Superior temporal gyrus (tissue), 1 donor: ENCODE data around the gene ASB14.
"Not testable (repeated sequence)": the region's sequence is repeated elsewhere in the genome, so short reads cannot be mapped to it uniquely, and the experiment has no call there.

Experiments
- DNase-seq: peaks from one replicate; pipeline ENCODE4 v3.0.0-alpha.2; 2016; ENCODE audit errors: extremely low spot score

ASB14 gene

DNA sequence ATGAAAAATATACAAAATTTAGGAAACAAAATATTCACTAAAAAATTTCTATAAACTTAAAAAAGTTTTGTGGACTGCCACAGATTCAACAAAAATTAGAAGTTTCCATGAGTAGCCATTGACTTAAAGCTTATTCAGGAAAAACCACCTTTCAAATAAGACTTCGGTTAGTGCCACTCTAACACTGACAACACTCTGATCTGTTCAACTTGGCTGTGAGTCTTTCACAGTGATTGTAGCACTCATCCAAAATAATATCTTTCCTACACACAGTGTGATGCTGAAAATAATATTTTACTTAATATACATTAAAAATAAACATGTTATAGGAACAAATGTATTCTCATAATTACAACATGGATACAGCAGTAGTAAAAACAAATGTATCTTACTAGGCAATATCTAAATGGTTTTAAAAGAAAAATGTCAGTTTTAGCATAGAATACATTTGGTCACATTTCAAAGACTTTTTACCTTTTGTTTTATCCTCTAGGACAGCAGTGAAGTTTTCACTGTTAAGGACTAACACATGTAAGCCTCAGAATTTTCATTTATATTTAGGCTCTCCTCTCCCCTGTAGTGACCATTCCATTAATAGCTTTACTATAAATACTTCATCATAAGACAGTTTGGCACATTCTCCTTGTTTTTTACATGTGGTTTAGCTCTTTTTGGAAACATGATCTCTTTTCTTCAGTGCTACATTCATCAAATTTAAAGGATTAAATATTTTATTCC lies at the start of gene ASB14:
Gene ASB14 (minus strand): TSS at position 527 of the 738 bp plus-strand sequence. CDS start 652 bp downstream, outside the sequence.
- DNase-seq, result no peak

DNA sequence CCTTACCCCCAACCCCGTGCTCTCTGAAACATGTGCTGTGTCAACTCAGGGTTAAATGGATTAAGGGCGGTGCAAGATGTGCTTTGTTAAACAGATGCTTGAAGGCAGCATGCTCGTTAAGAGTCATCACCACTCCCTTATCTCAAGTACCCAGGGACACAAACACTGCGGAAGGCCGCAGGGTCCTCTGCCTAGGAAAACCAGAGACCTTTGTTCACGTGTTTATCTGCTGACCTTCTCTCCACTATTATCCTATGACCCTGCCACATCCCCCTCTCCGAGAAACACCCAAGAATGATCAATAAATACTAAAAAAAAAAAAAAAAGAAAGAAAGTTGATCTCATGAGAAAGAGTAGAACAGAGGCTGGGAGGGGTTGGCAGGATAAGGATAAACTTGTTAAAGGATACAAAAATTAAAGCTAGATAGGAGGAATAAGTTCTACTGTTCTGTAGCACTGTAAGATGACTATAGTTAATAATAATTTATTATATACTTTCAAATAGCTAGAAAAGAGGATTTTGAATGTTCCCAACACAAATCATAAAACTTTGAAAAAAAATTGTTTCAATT lies 46.7 kb upstream of the ASB14 start:
- not testable (repeated sequence) for DNase-seq

DNA sequence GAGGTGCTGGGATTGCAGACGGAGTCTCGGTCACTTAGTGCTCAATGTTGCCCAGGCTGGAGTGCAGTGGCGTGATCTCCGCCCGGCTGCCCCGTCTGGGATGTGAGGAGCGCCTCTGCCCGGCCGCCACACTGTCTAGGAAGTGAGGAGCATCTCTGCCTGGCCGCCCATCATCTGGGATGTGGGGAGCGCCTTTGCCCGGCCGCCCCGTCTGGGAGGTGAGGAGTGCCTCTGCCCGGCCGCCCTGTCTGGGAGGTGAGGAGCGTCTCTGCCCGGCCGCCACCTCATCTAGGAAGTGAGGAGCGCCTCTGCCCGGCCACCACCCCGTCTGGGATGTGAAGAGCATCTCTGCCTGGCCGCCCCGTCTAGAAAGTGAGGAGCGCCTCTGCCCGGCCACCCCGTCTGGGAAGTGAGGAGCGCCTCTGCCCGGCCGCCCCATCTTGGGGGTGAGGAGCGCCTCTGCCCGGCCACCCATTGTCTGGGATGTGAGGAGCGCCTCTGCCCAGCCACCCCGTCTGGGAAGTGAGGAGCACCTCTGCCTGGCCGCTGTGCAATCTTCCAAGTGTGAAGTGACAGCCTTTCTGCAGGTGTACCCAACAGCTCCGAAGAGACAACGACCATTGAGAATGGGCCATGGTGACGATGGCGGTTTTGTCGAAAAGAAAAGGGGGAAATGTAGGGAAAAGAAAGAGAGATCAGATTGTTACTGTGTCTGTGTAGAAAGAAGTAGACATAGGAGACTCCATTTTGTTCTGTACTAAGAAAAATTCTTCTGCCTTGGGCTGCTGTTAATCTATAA lies 46.0 kb upstream of the ASB14 start:
- not testable (repeated sequence) for DNase-seq

DNA sequence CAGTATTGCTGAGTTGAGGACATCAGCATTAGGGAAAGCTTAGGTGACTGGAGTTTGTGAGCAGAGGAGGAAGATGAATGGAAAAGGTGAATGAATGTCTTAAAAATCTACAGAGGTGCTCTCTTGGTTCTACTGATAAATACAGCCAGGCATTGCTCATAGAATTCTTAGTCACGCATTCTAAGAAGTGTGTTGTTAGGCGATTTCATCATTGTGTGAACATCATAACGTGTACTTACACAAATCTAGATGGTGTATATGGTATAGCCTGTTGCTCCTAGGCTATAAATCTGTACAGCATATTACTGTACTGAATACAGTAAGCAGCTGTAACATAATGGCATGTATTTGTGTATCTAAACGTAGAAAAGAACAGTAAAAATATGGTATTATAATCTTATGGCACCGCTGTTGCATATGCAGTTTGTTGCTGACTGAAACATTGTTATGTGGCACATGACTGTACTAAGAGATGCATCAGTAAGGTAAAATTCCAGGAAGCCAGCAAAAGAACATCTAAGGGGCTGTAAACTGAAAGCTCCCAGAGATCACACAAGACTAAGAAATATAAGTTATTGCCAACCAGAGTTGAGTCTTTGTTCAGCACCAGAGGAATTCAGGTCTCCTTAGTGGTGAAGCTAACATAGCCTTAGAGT lies 42.9 kb upstream of the ASB14 start:
- DNase-seq, result no peak

DNA sequence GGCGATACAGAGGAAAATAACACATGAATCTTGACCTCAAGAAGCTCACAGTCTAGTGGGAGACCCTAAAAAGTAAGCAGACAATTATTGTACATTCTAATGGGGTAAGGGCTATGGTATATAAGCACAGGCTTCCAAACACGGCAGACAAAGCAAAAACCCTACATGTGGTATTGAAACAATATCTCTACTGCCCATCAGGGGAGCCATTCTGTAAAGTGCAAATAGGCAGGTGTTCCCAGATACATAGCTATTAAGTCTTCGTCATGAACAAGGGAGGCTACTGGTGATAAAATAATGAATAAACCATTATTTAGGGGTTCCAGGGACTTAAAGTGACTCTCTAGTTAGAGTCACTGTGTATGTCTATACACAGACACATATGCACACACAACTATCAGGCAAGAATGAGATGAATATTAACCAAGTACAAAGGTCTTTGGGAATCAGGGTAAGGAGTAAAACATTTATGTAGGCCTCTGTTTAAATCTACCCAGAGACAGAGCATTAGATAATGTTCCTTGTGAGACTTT lies 38.7 kb upstream of the ASB14 start:
- DNase-seq, result no peak

DNA sequence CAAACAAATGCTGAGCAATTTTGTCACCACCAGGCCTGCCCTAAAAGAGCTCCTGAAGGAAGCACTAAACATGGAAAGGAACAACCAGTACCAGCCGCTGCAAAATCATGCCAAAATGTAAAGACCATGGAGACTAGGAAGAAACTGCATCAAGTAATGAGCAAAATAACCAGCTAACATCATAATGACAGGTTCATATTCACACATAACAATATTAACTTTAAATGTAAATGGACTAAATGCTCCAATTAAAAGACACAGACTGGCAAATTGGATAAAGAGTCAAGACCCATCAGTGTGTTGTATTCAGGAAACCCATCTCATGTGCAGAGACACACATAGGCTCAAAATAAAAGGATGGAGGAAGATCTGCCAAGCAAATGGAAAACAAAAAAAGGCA lies 34.0 kb upstream of the ASB14 start:
- DNase-seq, result not testable (repeated sequence)

DNA sequence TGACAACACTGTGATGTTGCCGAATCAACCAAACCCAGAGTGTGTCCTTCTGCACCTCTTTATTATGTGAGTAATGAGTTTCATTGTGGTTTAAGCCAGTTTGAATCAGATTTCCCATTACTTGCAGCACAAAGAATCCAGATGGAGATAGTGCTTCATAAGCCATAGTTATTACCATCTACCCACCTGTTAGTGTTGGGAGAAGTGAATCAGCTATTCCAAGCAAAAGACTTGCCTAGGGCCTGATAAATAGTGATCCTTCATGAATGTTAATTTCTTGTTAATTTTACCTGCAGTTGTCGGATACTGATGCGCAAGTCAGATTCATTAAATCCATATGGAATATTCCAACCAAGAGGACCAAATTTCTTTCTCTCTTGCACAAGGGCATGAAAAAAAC lies 21.7 kb upstream of the ASB14 start:
- no peak for DNase-seq

DNA sequence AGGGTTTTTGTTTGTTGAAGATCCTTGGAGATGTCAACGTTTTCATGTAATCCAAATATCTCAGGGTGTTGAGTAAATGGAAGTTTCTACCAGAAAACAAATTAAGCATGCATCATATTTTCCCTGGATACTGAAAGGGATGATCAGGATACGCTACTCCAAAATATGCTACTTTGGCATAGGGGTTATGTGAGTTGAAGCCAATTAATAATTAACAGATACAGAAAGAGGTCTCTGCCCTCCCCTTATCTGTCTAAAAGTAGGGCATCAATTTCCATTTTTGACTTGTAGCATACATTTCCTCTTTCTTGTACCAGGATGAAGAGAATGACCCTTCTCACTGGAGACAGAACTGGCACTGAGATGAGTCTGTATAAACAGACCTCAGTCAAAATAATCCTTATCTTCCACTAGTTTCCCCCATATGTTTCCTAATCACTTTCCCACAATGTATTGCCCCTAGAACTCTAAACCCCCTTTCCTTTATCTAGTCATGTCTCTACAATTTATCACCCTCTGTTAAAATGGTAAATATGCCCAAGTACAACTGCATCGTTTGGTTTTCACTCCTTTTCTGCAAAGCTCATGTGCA lies 17.4 kb upstream of the ASB14 start:
- no peak for DNase-seq

DNA sequence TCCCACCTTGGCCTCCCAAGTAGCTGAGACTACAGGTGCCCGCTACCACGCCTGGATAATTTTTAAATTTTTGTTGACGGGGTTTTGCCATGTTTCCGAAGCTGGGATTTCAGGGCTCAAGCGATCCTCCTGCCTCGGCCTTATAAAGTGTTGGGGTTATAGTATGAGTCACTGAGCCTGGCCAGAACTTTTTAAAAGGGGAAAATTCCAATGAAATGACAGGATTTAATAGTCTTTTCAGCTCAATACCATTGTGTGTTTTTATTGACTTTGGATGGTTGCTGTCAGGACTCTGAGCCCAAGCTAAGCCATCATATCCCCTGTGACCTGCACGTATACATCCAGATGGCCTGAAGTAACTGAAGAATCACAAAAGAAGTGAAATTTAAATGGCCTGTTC lies 11.0 kb upstream of the ASB14 start:
- DNase-seq, result not testable (repeated sequence)

DNA sequence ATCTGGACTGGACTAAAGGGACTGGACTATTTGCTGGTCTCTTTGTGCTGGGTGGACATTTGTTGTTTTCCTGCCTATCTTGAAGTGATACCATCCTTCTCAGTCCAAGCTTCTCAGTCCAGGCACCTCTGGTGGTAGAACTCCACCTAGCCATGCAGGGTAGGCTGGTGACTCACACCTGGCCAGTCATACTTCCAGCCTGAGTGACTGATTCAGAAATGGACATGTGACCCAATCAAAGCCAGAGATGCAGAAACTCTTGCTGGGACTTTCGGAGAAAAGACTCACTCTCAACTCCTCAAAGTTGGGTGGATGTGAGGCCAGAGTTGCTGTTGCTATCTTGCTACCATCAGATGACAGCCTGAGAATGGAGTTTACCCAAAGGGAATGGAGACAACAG lies 5.6 kb upstream of the ASB14 start:
- no peak for DNase-seq

DNA sequence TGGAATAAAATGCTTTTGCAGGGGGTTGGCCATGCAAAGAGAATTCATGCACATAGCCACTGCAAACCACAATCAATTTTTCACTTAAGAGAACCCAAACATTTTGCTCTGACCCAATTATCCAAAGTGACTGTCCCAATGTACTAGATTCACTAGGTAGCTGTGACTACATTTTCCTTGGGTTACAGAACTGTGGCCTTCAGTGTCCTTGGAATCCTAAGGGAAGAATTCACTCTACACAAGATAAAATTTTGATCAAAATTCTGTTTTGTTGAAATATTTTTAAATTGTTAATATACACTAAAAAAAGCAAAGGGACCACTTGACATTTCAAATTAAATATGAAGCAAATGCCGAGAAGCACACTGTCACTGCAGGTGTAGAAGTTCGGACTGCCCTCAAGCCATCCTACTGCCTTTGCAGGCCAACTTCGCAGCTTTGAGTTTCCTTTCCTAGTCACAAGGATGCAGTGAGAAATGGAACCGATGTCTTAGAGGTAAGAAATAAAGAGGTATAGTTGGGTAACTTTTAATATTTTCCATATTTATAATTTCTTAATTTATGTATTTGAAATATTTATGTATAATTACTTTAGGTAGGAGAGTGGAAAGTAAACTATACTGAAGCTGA lies 527 bp upstream of the ASB14 start:
- no peak for DNase-seq

DNA sequence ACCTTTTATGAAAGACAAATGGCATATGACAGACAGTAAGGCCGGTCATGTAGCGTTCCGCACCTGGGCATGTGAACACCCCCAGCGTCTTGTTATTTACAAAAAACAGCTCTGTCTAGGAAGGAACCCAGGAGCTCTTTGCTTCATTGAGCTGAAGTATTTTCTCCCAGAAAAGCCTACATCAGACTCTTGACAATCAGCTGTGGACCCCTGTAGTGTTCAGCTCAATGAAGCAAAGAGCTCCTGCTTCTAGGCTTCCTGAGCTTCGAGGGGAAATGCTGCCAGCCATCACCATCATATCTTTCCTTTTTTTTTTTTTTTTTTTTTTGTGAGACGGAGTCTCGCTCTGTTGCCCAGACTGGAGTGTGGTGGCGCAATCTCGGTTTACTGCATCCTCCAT lies 4.1 kb downstream of the ASB14 start:
- DNase-seq, result no peak

DNA sequence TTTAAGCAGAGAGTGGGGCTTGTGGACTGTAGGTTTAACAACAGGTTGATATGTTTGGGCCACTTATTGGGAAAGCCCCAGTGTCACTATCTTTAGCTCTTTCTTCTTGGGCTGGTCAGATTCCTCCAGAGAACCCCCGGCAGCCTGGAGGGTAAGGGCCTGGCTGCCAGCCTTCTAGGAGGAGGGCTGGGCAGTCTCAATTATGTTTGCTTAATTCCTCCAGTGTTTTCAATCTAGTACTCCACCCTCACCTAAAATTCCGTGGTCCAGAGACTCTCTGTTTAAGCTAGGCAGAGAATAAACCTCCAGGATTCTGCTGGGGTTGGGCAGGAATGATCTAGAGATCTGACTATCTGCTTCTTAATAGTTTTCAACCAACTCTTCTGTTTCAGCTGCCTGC lies 5.3 kb downstream of the ASB14 start:
- no peak for DNase-seq

DNA sequence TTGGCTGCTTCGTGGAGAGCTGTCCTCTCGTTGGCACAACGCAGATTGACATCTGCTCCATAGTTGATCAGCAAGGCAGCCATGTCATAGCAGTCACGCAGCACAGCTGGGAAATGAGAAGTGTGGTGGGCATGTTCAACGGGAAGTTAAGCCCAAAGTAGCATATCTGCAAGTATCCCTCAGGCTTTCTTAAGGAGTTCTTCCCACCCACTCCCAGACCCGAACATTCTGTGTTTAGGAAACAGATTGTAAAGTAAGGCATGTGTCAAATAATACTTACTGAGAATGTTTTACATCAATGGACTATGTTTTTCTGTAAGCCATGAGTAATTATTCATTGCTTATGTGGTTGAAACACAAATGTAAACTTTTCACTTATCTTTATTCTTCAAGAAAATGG lies 9.2 kb downstream of the ASB14 start:
- DNase-seq, result no peak

DNA sequence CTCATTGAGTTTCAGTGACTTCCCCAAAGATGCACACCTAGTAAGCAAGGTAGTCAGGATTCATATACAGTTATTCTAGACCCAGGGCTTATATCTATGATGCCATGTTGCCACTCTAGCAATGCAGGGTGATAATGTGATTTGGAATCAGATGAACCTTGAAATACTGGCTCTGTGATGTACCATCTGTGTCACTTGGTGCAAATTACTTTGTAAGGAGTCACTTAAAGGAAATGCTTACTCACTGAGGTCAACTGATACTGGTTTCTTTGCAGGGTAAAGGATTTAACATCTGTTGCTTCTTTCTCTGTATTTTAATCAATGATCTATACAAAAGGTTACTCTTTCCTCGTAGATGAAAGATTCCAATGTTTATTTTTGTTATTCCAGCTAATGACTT lies 10.8 kb downstream of the ASB14 start:
- DNase-seq, result no peak

DNA sequence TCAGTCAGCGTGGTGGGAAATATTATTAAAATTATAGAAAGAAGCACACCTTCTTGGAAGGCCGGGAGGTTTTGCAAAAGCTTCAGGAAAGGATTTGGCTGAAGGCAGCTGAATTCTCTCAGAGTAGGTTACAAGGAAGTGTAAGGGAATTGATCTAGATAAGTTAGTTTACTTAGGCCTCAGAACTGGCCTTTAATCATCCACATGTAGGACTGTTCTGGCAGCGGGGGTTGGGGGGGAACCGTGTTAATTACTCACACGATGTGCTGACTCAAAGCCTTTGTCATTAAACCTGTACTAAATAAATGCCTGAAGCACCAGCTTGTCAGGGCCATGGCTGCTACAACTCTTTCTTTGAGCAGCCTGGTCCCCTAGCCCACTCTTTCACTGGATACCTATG lies 12.8 kb downstream of the ASB14 start:
- no peak for DNase-seq

DNA sequence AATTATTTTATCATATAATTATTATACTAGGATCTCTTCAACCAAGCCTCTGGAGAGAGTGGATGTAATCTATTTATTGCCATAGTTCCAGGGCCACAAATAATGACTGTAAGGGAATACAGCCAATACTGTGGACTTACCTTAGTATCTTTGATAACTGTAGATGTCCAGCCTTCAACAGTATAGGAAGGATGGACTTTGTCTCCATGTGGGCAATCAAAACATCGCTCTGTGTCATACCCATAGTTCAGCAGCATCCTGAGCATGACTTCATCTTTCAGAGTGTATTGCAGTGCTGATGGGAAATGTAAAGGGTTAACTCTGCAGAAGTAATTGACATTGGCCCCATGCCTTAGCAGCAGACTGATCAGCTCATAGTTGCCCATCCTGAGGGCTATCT lies 14.2 kb downstream of the ASB14 start:
- DNase-seq, result no peak

DNA sequence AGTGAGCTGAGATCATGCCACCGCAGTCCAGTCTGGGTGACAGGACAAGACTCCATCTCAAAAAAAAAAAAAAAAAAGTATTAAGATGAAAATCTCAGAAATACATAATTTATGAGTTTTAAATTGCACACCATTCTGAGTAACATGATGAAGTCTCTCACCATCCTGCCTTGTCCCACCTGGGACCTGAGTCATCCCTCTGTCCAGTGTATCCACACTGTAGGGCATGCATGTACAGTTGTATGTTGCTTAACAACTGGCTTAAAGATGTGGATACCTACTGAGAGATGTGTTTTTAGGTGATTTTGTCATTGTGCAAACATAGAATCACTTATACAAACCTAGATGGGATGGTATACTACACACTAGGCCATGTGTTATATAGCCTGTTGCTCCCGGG lies 17.1 kb downstream of the ASB14 start:
- DNase-seq, result no peak

DNA sequence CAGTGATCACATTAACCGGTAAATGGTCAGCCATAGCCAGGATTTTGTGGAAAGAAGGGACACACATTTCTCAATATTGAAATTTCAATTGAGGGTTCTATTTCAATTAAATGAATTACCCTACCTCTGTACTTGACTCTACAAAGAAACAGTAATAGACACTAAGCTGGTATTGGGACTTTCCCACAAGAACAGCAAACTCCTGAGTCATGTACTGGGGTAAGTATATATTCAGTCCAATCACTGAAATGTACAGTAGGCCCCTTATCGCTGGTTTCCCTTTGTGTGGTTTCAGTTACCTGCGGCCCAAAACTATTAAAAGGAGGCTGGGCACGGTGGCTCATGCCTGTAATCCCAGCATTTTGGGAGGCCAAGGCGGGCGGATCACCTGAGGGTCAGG lies 17.6 kb downstream of the ASB14 start:
- no peak for DNase-seq

DNA sequence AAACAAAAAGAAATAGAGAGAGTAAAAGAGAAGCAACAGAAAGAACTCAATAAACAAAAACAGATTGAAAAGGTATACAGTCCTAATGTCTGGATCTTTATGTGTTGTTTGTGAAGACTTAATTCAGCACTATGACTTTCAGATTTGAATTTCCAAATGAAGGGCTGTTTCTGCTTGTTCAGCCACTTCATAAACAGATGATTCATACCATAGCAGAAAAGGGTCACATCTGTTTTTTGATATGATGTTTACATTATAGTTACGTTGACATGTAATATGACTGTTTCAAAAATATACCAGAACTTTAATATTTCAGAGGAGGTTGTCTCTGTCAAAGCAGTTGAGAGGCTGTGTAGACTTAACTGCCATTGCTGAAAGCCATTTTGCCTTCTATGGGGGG lies 24.1 kb downstream of the ASB14 start:
- DNase-seq, result no peak

DNA sequence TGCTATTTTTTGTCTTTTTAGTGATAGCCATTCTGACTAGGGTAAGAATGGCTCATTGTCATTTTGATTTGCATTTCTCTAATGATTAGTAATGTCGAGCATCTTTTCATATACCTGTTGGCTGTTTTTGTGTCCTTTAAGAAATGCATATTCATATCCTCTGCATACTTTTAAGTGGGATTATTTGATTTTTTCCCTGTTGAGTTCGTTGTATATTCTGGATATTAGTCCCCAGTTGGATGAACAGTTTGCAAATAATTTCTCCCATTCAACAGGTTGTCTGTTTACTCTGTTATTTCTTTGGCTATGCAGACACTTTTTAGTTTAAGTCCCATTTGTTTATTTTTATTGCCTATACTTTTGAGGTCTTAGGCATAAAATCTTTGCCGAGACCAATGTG lies 30.6 kb downstream of the ASB14 start:
- DNase-seq, result no peak
